NCI-H1694 treated with DMSO at 0.1 percent for 48 hours (cell line): ENCODE results near the gene GOLGA6L26.
"Not testable (repeated sequence)": the region's sequence is repeated elsewhere in the genome, so short reads cannot be mapped to it uniquely, and the experiment has no call there.

Experiments
- DNase-seq: peaks from one replicate; lab custom pipeline; 2025; lab: John Stamatoyannopoulos, UW

Gene GOLGA6L26

GRCh38 chr15:23334096-23334495 lies at the start of gene GOLGA6L26:
Gene GOLGA6L26, minus strand, starts transcription at chr15:23334196. Its CDS starts 61 bp downstream, at chr15:23334135.
- not testable (repeated sequence) for DNase-seq

GRCh38 chr15:23381192-23381591 lies 47.2 kb upstream of the GOLGA6L26 start:
- not testable (repeated sequence) for DNase-seq

- DNase-seq: not testable (repeated sequence)
Observed at GRCh38 chr15:23380700-23381099, 46.7 kb upstream of the GOLGA6L26 start.

GRCh38 chr15:23378946-23379345 lies 45.0 kb upstream of the GOLGA6L26 start:
- DNase-seq: not testable (repeated sequence)

GRCh38 chr15:23374226-23374625 lies 40.2 kb upstream of the GOLGA6L26 start:
- DNase-seq: not testable (repeated sequence)

GRCh38 chr15:23372891-23373600 lies 39.0 kb upstream of the GOLGA6L26 start:
- DNase-seq: not testable (repeated sequence)

- no peak for DNase-seq
Observed at GRCh38 chr15:23372284-23372683, 38.3 kb upstream of the GOLGA6L26 start.

GRCh38 chr15:23371868-23372267 lies 37.9 kb upstream of the GOLGA6L26 start:
- not testable (repeated sequence) for DNase-seq

- not testable (repeated sequence) for DNase-seq
Observed at GRCh38 chr15:23371134-23371533, 37.1 kb upstream of the GOLGA6L26 start.

- no peak for DNase-seq
Observed at GRCh38 chr15:23370578-23370977, 36.6 kb upstream of the GOLGA6L26 start.

GRCh38 chr15:23364261-23364660 lies 30.3 kb upstream of the GOLGA6L26 start:
- DNase-seq: not testable (repeated sequence)

GRCh38 chr15:23362622-23363021 lies 28.6 kb upstream of the GOLGA6L26 start:
- DNase-seq: not testable (repeated sequence)

GRCh38 chr15:23354448-23354847 lies 20.5 kb upstream of the GOLGA6L26 start, which contains the start of gene GOLGA8S:
Gene GOLGA8S, plus strand, starts transcription at chr15:23354748. Its CDS starts 62 bp downstream, at chr15:23354810.
- DNase-seq: not testable (repeated sequence)

- DNase-seq: not testable (repeated sequence)
Observed at GRCh38 chr15:23311233-23311632, 22.8 kb downstream of the GOLGA6L26 start.

GRCh38 chr15:23305921-23306320 lies 28.1 kb downstream of the GOLGA6L26 start:
- not testable (repeated sequence) for DNase-seq

- not testable (repeated sequence) for DNase-seq
Observed at GRCh38 chr15:23304805-23305204, 29.2 kb downstream of the GOLGA6L26 start.

- DNase-seq: not testable (repeated sequence)
Observed at GRCh38 chr15:23304267-23304666, 29.7 kb downstream of the GOLGA6L26 start.

GRCh38 chr15:23303654-23304053 lies 30.3 kb downstream of the GOLGA6L26 start:
- DNase-seq: not testable (repeated sequence)

- DNase-seq: not testable (repeated sequence)
Observed at GRCh38 chr15:23303246-23303645, 30.8 kb downstream of the GOLGA6L26 start.
